ENCODE data around the gene OCA2. TPM values are rescaled to one million over a fixed set of nuclear protein-coding genes. Genes with fewer than 3 reads are reported as not detected.

The OCA2 gene
- total RNA-seq, 2 experiments from 2014 or later, result not detected

DNA sequence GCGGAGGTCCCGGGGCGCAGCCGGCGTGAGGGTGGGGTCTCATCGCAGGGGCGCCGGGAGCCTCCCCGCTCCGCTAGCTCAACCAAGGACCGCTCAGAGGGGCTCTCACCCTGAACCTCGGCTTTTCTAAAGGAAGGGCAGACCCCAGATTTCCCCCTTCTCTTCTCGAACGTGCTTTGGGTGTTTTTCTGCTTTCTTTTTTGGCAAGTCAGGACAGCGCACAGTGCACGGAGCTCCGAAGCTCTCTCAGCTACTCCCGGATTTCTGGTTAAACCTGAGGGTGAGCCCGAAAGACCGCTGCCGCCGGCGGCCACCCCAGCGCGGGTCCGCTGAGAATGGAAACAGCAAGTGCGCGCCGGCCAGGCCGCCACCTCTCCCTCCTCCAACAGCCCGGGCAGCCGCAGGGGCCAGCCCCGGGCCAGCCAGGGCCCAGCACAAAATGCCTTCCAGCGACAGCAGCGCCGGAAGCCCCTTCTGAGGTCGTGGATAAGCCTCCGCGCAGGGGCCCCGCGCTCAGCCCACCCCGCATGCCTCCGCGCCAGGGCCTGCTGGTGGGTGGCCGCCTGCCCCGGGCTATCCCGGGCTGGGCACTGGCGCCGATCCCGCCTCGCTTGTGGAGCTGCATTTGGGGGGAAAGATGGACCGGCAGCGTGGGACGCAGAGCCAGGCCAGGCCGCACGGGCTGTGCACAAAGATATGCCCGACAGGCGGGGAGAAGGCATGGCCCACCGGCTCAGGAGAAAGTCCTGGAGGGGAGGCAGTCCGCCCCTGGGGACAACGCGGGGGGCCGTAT, 8.2 kb upstream of the OCA2 start:
- DNase-seq, result no peak
- Mint-ChIP-seq H3K36me3 (ENCODE audit: low read depth) (peaks cover 13% of the 10 kb centered on the region), H3K4me1 (ENCODE audit: low read depth) (peaks cover 8% of the 10 kb centered on the region), H3K4me3 (peak overlapping the region; percentile 76), H3K9me3 (no peaks in the 10 kb centered on the region), H3K27me3 (ENCODE audit: low read depth) (peaks cover 34% of the 10 kb centered on the region), H3K27ac (no peak overlapping the region)
- CTCF ChIA-PET, result interaction anchor here (0.6 kb wide), 1 partner anchor 956 kb away, joined by 4 read pairs; no protein-coding TSS in a partner anchor
- intact Hi-C loops (cut with micrococcal nuclease), result no loop called here

DNA sequence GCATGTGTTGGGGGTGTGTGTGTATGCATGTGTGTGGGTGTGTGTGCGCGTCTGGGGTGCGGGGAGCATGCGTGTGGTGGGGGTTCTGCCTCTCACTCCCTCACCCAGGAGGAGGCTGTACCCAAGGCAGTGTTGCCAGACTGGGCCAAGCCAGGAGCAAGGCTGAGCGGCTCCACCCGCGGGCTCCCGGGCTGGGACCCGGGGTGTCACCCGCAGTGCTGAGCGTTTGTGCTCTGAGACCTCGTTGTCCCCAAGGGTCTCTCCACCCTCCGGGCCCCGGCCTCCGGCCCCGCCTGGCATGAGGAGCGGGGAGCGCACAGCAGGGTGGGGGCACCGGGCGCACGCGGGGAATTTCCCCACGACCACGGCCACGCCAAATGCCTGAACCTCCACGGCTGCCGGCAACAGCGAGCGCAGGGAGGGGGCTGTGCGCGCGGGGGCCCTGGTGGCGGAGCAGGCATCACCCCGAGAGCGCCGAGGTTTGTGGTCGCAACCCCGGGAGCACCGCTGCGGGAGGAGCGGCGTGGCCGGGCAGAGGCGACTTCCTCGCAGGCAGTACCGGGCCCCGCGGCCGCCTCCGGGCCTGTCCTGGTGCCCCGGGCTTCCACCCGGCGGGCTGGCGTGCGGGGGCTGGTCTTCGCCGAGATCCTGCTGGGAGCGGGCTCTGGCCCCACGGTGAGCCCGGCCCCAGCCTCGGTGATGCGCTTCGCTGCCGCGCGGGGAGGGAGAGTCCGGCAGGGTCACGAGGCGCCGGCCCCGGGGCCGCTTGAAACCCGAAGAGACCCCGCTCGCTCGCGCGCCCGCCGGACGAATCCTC, 7.4 kb upstream of the OCA2 start:
- H3K27me3 Mint-ChIP-seq (ENCODE audit: low read depth), result peaks cover 34% of the 10 kb centered on the region
- H3K4me3 Mint-ChIP-seq, result peak overlapping the region; percentile 50
- intact Hi-C loops (cut with micrococcal nuclease), result no loop called here
- peaks cover 8% of the 10 kb centered on the region for H3K4me1 Mint-ChIP-seq (ENCODE audit: low read depth)
- no peaks in the 10 kb centered on the region for H3K9me3 Mint-ChIP-seq
- peaks cover 5% of the 10 kb centered on the region for H3K36me3 Mint-ChIP-seq (ENCODE audit: low read depth)
- DNase-seq, result no peak
- H3K27ac Mint-ChIP-seq, result no peak overlapping the region
- CTCF ChIA-PET, result no interaction called here

DNA sequence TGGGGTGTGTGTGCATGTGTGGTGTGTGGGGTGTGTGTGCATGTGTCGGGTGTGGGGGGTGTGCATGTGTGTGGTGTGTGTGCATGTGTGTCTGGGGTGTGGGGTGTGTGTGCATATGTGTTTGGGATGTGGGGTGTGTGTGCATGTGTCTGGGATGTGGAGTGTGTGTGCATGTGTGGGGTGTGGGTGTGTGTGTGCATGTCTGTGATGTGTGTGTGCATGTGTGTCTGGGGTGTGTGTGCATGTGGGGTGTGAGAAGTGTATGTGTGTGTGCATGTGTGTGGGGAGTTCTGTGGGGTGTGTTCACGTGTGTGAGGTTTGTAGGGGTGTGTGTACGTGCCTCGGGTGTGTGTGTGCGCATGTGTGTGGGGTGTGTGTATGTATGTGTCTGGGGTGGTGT, 6.7 kb upstream of the OCA2 start:
- DNase-seq, result no peak
- CTCF ChIA-PET, result no interaction called here
- Mint-ChIP-seq H3K36me3 (ENCODE audit: low read depth) (peaks cover 2% of the 10 kb centered on the region), H3K4me1 (ENCODE audit: low read depth) (peaks cover 8% of the 10 kb centered on the region), H3K27me3 (ENCODE audit: low read depth) (peaks cover 36% of the 10 kb centered on the region), H3K4me3 (peak overlapping the region; percentile 50), H3K27ac (no peak overlapping the region), H3K9me3 (no peaks in the 10 kb centered on the region)
- intact Hi-C loops (cut with micrococcal nuclease), result no loop called here

DNA sequence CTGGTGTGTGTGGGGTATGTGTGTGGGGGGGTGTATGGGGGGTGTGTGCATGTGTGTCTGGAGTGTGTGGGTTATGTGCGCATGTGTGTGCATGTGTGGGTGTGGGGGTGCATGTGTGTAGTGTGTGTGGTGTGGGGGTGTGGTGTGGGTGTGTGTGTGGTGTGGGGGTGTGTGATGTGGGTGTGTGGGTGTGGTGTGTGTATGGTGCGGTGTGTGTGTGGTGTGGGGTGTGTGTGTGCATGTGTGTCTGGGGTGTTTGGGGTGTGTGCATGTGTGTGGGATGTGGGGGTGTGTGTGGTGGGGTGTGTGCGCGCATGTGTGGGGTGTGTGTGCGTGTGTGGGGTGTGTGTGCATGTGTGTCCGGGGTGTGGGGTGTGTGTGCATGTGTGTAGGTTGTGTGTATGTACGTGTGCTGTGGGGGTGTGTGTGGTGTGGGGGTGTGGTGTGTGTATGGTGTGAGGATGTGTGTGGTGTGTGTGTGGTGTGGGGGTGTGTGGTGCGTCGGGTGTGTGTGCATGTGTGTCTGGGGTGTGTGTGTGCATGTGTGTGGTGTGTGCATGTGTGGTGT, 6.2 kb upstream of the OCA2 start:
- peaks cover under 1% of the 10 kb centered on the region for H3K36me3 Mint-ChIP-seq (ENCODE audit: low read depth)
- no peak overlapping the region for H3K27ac Mint-ChIP-seq
- H3K4me3 Mint-ChIP-seq, result peak overlapping the region; percentile 50
- H3K4me1 Mint-ChIP-seq (ENCODE audit: low read depth), result peaks cover 8% of the 10 kb centered on the region
- peaks cover 41% of the 10 kb centered on the region for H3K27me3 Mint-ChIP-seq (ENCODE audit: low read depth)
- CTCF ChIA-PET, result no interaction called here
- intact Hi-C loops (cut with micrococcal nuclease), result no loop called here
- no peaks in the 10 kb centered on the region for H3K9me3 Mint-ChIP-seq
- no peak for DNase-seq

DNA sequence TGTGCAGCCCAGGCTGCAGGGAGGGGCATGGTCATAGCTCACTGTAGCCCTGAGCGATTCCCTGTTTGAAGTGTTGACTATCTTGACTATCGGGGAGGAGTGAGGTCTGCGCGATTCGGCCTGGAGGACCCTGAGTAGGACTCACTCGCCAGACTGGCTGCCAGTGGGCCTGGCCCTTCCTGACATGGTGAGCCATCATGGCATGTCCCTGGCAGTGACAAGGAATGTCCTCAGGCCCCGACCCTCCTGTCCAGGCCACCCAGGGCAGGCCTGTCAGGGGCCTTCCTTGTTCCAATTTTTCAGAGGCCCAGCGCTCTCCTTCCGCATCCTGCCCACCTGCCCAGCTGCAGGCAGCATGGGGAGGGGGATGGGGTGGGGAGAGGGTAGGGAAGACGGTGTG, 5.2 kb upstream of the OCA2 start:
- Mint-ChIP-seq H3K36me3 (ENCODE audit: low read depth) (no peaks in the 10 kb centered on the region), H3K27me3 (ENCODE audit: low read depth) (peaks cover 49% of the 10 kb centered on the region), H3K27ac (no peak overlapping the region), H3K9me3 (no peaks in the 10 kb centered on the region), H3K4me1 (ENCODE audit: low read depth) (peaks cover 10% of the 10 kb centered on the region), H3K4me3 (no peak overlapping the region)
- DNase-seq, result no peak
- CTCF ChIA-PET, result no interaction called here
- intact Hi-C loops (cut with micrococcal nuclease), result no loop called here

DNA sequence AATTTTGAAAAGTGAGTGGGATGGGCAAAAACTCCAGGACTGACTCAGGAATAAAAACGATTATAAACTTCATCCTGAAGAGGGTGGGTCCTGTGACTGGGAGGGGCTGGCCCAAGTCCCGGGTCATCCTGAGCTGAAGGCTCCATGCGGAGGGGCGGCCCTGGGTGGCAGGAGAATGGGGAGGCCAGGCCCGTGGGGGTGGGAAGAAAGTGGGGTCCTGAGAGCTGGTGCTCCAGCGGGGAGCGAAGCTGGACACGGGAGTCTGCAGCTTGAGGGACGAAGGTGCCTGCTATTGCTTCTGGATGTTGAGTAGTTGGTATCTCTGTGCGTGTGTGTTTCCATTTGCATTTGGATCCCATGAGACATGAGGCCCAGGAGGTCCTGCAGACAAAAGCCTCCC, 4.7 kb upstream of the OCA2 start:
- H3K36me3 Mint-ChIP-seq (ENCODE audit: low read depth), result no peaks in the 10 kb centered on the region
- intact Hi-C loops (cut with micrococcal nuclease), result no loop called here
- H3K27ac Mint-ChIP-seq, result no peak overlapping the region
- H3K4me1 Mint-ChIP-seq (ENCODE audit: low read depth), result peaks cover 12% of the 10 kb centered on the region
- CTCF ChIA-PET, result interaction anchor here (0.6 kb wide), 1 partner anchor 51 kb away, joined by 3 read pairs; no protein-coding TSS in a partner anchor
- no peaks in the 10 kb centered on the region for H3K9me3 Mint-ChIP-seq
- peaks cover 51% of the 10 kb centered on the region for H3K27me3 Mint-ChIP-seq (ENCODE audit: low read depth)
- H3K4me3 Mint-ChIP-seq, result no peak overlapping the region
- DNase-seq, result no peak

DNA sequence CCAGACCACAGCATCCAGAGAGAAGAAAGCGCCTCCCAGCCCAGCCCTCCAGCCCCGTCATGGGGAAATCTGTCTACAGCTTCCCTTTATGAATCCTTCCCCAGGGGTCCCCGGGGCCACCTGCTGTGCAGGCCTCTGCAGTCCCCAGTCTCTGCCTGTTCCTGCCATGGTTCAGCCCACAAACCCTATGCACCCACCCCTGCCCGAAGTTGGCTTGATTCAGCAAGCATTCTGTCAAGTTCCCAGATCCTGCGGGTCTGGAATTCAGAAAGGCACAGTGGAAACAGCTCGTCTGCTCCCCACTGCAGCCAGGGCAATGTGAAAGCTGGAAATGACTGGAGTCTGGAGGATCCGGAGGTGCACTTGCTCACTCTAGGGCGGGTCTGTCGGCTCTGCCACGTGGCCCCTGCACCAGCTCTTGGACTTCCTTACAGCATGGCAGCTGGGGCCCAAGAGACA, 2.9 kb upstream of the OCA2 start:
- intact Hi-C loops (cut with micrococcal nuclease), result no loop called here
- Mint-ChIP-seq H3K36me3 (ENCODE audit: low read depth) (no peaks in the 10 kb centered on the region), H3K4me1 (ENCODE audit: low read depth) (peaks cover 16% of the 10 kb centered on the region), H3K27ac (no peak overlapping the region), H3K4me3 (no peak overlapping the region), H3K9me3 (no peaks in the 10 kb centered on the region), H3K27me3 (ENCODE audit: low read depth) (peaks cover 56% of the 10 kb centered on the region)
- no peak for DNase-seq
- CTCF ChIA-PET, result no interaction called here

DNA sequence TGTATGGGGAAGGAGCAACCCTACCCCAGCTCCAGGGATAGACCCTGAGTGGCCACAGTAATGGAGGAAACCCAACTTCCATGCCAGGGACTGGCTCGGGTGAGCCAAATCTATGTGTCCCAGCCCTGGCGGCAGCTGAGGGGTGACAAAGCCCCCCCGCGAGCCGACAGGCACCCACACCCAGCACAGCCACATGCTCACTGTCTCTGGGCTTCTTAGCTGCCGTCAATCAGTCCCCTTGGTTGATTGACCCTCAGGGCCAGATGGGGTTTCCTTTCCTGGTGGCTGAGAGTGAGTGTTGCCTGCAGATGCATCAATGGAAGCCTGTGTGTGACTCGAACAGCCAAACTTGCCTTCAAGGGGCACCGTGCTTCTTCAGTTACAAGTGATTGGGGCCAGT, 2.1 kb upstream of the OCA2 start:
- no peak for DNase-seq
- H3K27ac Mint-ChIP-seq, result no peak overlapping the region

DNA sequence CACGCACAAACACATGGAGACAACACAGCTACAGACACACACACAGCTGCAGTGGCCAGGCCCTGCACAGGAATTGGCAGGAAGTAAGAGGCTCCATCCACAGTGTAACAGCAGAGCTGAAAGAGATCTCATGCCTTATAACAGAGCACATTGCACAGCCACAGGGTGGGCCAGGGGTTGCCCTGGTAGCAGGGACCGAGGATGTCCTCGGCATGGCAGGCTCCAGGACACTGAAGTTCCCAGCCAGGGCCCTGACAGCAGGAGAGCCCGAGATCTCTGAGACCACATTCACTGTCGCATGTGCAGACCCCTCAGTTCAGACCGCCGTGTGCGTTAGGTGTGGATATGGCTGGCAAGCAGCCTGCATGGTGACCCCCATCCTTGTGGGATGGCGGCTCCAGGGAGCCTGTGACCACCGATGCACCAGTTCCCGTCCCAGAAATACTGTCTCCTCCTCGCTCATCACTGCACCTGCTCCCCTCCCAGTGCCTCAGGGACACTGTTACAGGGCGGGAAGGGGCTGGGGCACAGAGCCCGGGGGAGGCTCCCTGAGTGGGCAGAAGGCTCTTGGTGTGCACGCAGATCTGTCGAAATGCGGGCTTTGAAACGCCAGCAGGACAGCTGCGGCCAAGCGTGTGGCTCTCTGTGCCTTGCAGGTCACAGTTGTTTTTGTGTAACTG, 1.5 kb upstream of the OCA2 start:
- Mint-ChIP-seq H3K36me3 (ENCODE audit: low read depth) (no peaks in the 10 kb centered on the region), H3K9me3 (no peaks in the 10 kb centered on the region), H3K4me3 (no peak overlapping the region), H3K27ac (no peak overlapping the region), H3K4me1 (ENCODE audit: low read depth) (peaks cover 18% of the 10 kb centered on the region), H3K27me3 (ENCODE audit: low read depth) (peaks cover 57% of the 10 kb centered on the region)
- CTCF ChIA-PET, result interaction anchor here (0.5 kb wide), 1 partner anchor 34 kb away, joined by 3 read pairs; no protein-coding TSS in a partner anchor
- intact Hi-C loops (cut with micrococcal nuclease), result no loop called here
- no peak for DNase-seq

More for the DNA sequence above, 2.1 kb upstream of the OCA2 start:
- Mint-ChIP-seq H3K4me1 (ENCODE audit: low read depth) (peaks cover 17% of the 10 kb centered on the region), H3K9me3 (no peaks in the 10 kb centered on the region), H3K4me3 (no peak overlapping the region), H3K36me3 (ENCODE audit: low read depth) (no peaks in the 10 kb centered on the region), H3K27me3 (ENCODE audit: low read depth) (peaks cover 57% of the 10 kb centered on the region)
- CTCF ChIA-PET, result interaction anchor here (0.5 kb wide), 1 partner anchor 33 kb away, joined by 3 read pairs; no protein-coding TSS in a partner anchor
- intact Hi-C loops (cut with micrococcal nuclease), result no loop called here

DNA sequence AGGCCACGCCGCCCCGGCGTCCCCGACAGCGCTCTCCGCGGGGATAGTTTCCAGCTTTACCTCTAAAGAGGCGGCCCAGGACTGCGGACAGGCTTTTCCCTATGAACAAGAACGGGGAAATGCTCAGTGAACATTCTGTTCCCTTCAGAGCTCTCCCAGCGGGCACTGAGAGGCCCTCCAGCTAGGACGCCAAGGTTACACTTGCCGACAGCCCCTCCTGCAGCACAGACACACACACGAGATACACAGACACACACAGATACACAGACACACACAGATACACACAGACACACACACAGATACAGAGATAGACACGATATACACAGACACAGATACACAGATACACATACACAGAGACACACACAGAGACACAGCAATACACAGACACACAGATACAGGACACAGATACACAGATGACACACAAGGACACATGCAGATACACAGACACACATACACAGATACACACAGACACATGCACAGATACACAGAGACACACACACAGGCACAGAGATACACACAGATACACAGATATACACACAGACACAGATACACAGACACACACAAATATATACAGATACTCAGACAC, 533 bp upstream of the OCA2 start:
- Mint-ChIP-seq H3K4me1 (ENCODE audit: low read depth) (peaks cover 19% of the 10 kb centered on the region), H3K9me3 (no peaks in the 10 kb centered on the region), H3K36me3 (ENCODE audit: low read depth) (no peaks in the 10 kb centered on the region), H3K27me3 (ENCODE audit: low read depth) (peaks cover 55% of the 10 kb centered on the region), H3K4me3 (no peak overlapping the region), H3K27ac (no peak overlapping the region)
- CTCF ChIA-PET, result no interaction called here
- no peak for DNase-seq
- intact Hi-C loops (cut with micrococcal nuclease), result no loop called here

DNA sequence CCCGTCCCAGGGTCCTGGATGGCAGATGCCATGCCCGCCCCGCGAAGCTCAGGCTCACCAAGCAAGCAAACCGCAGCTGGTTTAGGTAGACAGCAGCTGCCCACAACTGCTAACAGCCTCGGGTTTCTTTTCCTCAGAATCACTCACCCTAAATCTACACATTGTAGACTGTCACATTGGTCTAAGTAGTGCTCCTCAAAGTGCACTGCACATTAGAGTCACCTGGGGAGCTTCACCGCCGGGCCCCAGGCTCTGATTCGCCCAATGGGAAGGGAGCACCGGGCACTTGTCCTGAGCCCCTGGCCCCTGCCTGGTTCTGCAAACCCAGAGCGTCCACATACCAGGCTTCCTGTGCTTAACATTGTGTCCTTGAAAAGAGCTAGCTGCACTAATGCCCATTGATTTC, 752 bp downstream of the OCA2 start:
- intact Hi-C loops (cut with micrococcal nuclease), result no loop called here
- Mint-ChIP-seq H3K4me3 (no peak overlapping the region), H3K36me3 (ENCODE audit: low read depth) (no peaks in the 10 kb centered on the region), H3K9me3 (no peaks in the 10 kb centered on the region), H3K4me1 (ENCODE audit: low read depth) (peaks cover 22% of the 10 kb centered on the region), H3K27me3 (ENCODE audit: low read depth) (peaks cover 58% of the 10 kb centered on the region), H3K27ac (no peak overlapping the region)
- DNase-seq, result no peak
- CTCF ChIA-PET, result interaction anchor here (0.8 kb wide), 1 partner anchor 12 kb away, joined by 3 read pairs; no protein-coding TSS in a partner anchor

Data from activated naive CD4-positive, alpha-beta T cell treated with anti-CD3 and anti-CD28 coated beads for 36 hours (primary cell).